ENCODE data around the gene TMEM154.

The TMEM154 gene

GRCh38 chr4:152590179-152591031 lies 89.4 kb downstream of the TMEM154 start (continued):
- TF ChIP-seq ZNF518A (tag by site-specific recombination; conservative IDR thresholded peaks at IDR 0.05; ENCODE audit: low read depth) (no peak), ZNF843 (tag by site-specific recombination; IDR thresholded peaks at IDR 0.05) (peak; percentile 83), ZNF221 (tag by site-specific recombination; IDR thresholded peaks at IDR 0.05; ENCODE audit: borderline replicate concordance) (no peak), ZNF23 (tag by site-specific recombination; IDR thresholded peaks at IDR 0.05; ENCODE audit: borderline replicate concordance) (no peak), ZNF623 (tag by site-specific recombination; IDR thresholded peaks at IDR 0.05) (no peak), ZNF223 (tag by site-specific recombination; IDR thresholded peaks at IDR 0.05) (no peak), ZNF26 (tag by site-specific recombination; IDR thresholded peaks at IDR 0.05) (no peak), ZIC2 (tag by site-specific recombination; IDR thresholded peaks at IDR 0.05) (no peak), ZNF121 (tag by site-specific recombination; IDR thresholded peaks at IDR 0.05) (no peak), ZNF658 (tag by site-specific recombination; IDR thresholded peaks at IDR 0.05) (no peak), ZNF621 (tag by site-specific recombination; IDR thresholded peaks at IDR 0.05) (no peak), ZNF692 (tag by site-specific recombination; IDR thresholded peaks at IDR 0.05) (0 out of 2 replicates have a peak, but pooled peaks have one; percentile 9), SP7 (tag by site-specific recombination; IDR thresholded peaks at IDR 0.05) (peak; percentile 69; the same call in 1 of the 2 replicates), ZNF580 (tag by site-specific recombination; IDR thresholded peaks at IDR 0.05) (no peak), ZNF2 (tag by site-specific recombination; IDR thresholded peaks at IDR 0.05) (peak; percentile 64; the same call in 1 of the 2 replicates), ZBTB10 (tag by site-specific recombination; IDR thresholded peaks at IDR 0.05) (no peak), KLF17 (tag by site-specific recombination; IDR thresholded peaks at IDR 0.05) (peak; percentile 72), INSM2 (tag by site-specific recombination; IDR thresholded peaks at IDR 0.05) (peak; percentile 97), ZNF776 (tag by site-specific recombination; IDR thresholded peaks at IDR 0.05; ENCODE audit: borderline replicate concordance) (no peak), ZNF266 (tag by site-specific recombination; IDR thresholded peaks at IDR 0.05; ENCODE audit: low read depth) (no peak), EGR2 (tag by site-specific recombination; IDR thresholded peaks at IDR 0.05; ENCODE audit: low read depth) (no peak)
